ENCODE data around the gene DIPK1C. TPM values are rescaled to one million over a fixed set of nuclear protein-coding genes. Genes with fewer than 3 reads are reported as not detected.

DIPK1C gene
- total and polyA plus RNA-seq, 4 donors: 0.36 TPM; not detected in 3

GRCh38 chr18:74498712-74499627 is 41.9 kb upstream of the DIPK1C start:
- 87 to 90% methylated on average over 14 of the region's 14 CpGs for WGBS, 2 donors
- peak in 1 of 2 donors; percentile 81 for DNase-seq
- ATAC-seq (ENCODE audit: low FRiP score): no peak
- no peaks in the 10 kb centered on the region for H3K27me3 ChIP-seq (ENCODE audit: control insufficient read depth in 1 of 2, insufficient read depth in 2 of 2, low read length in 1 of 2)
- H3K4me3 ChIP-seq (ENCODE audit: low read length in 2 of 2): no peak overlapping the region
- H3K4me1 ChIP-seq (ENCODE audit: control insufficient read depth in 1 of 2, insufficient read depth in 2 of 2, low read length in 2 of 2): no peaks in the 10 kb centered on the region
- intact Hi-C loops (cut with DNase I): loop anchor here (5.0 to 10.0 kb wide), 6 partner anchors 48 to 354 kb away; partner anchors contain the start of genes FBXO15 (in 2 of the 2), TIMM21 (in 2 of the 2), CYB5A (in 1 of the 2) and ZNF407 (in 1 of the 2)
- no peak overlapping the region for H3K27ac ChIP-seq (ENCODE audit: low read depth in 1 of 2, low read length in 2 of 2)
- peaks cover 0 to 2% of the 10 kb centered on the region in 2 donors for H3K36me3 ChIP-seq (ENCODE audit: control insufficient read depth in 1 of 2, insufficient read depth in 2 of 2, low read length in 1 of 2)
- H3K9me3 ChIP-seq (ENCODE audit: control insufficient read depth, low read length): no peaks in the 10 kb centered on the region

- Histone ChIP-seq H3K36me3 (ENCODE audit: control insufficient read depth in 1 of 2, insufficient read depth in 2 of 2, low read length in 1 of 2) (peaks cover 0 to 2% of the 10 kb centered on the region in 2 donors), H3K9me3 (ENCODE audit: control insufficient read depth, low read length) (no peaks in the 10 kb centered on the region), H3K27me3 (ENCODE audit: control insufficient read depth in 1 of 2, insufficient read depth in 2 of 2, low read length in 1 of 2) (no peaks in the 10 kb centered on the region), H3K27ac (ENCODE audit: low read depth in 1 of 2, low read length in 2 of 2) (no peak overlapping the region), H3K4me1 (ENCODE audit: control insufficient read depth in 1 of 2, insufficient read depth in 2 of 2, low read length in 2 of 2) (no peaks in the 10 kb centered on the region), H3K4me3 (ENCODE audit: low read length in 2 of 2) (no peak overlapping the region)
- DNase-seq (no peak), ATAC-seq (ENCODE audit: low FRiP score) (no peak)
- WGBS, 2 donors: 91 to 92% methylated on average over 3 of the region's 3 CpGs
- intact Hi-C loops (cut with DNase I): loop anchor here (2.0 to 10.0 kb wide), 7 partner anchors 50 to 353 kb away; partner anchors contain the start of genes FBXO15 (in 2 of the 2), TIMM21 (in 2 of the 2), CYB5A (in 1 of the 2) and ZNF407 (in 1 of the 2)
Measured at GRCh38 chr18:74497778-74498177, 40.7 kb upstream of the DIPK1C start.

GRCh38 chr18:74497324-74497676 is 40.2 kb upstream of the DIPK1C start:
- Histone ChIP-seq H3K4me3 (ENCODE audit: low read length in 2 of 2) (no peak overlapping the region), H3K36me3 (ENCODE audit: control insufficient read depth in 1 of 2, insufficient read depth in 2 of 2, low read length in 1 of 2) (peaks cover 0 to 2% of the 10 kb centered on the region in 2 donors), H3K4me1 (ENCODE audit: control insufficient read depth in 1 of 2, insufficient read depth in 2 of 2, low read length in 2 of 2) (no peaks in the 10 kb centered on the region), H3K9me3 (ENCODE audit: control insufficient read depth, low read length) (no peaks in the 10 kb centered on the region), H3K27ac (ENCODE audit: low read depth in 1 of 2, low read length in 2 of 2) (no peak overlapping the region), H3K27me3 (ENCODE audit: control insufficient read depth in 1 of 2, insufficient read depth in 2 of 2, low read length in 1 of 2) (no peaks in the 10 kb centered on the region)
- ATAC-seq (ENCODE audit: low FRiP score) (no peak), DNase-seq (no peak)
- WGBS, 2 donors: 94 to 97% methylated on average over 8 of the region's 8 CpGs
- intact Hi-C loops (cut with DNase I): loop anchor here (2.0 to 10.0 kb wide), 7 partner anchors 50 to 352 kb away; partner anchors contain the start of genes FBXO15 (in 2 of the 2), TIMM21 (in 2 of the 2), CYB5A (in 1 of the 2) and ZNF407 (in 1 of the 2)

- Histone ChIP-seq H3K36me3 (ENCODE audit: control insufficient read depth in 1 of 2, insufficient read depth in 2 of 2, low read length in 1 of 2) (peaks cover 0 to 2% of the 10 kb centered on the region in 2 donors), H3K9me3 (ENCODE audit: control insufficient read depth, low read length) (no peaks in the 10 kb centered on the region), H3K27ac (ENCODE audit: low read depth in 1 of 2, low read length in 2 of 2) (peak overlapping the region in 1 of 2 donors; percentile 32), H3K4me1 (ENCODE audit: control insufficient read depth in 1 of 2, insufficient read depth in 2 of 2, low read length in 2 of 2) (no peaks in the 10 kb centered on the region), H3K4me3 (ENCODE audit: low read length in 2 of 2) (peak overlapping the region; percentile 47 to 57), H3K27me3 (ENCODE audit: control insufficient read depth in 1 of 2, insufficient read depth in 2 of 2, low read length in 1 of 2) (no peaks in the 10 kb centered on the region)
- intact Hi-C loops (cut with DNase I): loop anchor here (1.0 to 10.0 kb wide), 8 partner anchors 51 to 352 kb away; partner anchors contain the start of genes FBXO15 (in 2 of the 2), TIMM21 (in 2 of the 2), CYB5A (in 1 of the 2) and ZNF407 (in 1 of the 2)
- DNase-seq (peak; percentile 73 to 88), ATAC-seq (ENCODE audit: low FRiP score) (peak; percentile 66)
- WGBS, 2 donors: 3 to 4% methylated on average over 46 to 48 of the region's 48 CpGs
Measured at GRCh38 chr18:74496508-74497323, 39.6 kb upstream of the DIPK1C start.

- Histone ChIP-seq H3K4me1 (ENCODE audit: control insufficient read depth in 1 of 2, insufficient read depth in 2 of 2, low read length in 2 of 2) (no peaks in the 10 kb centered on the region), H3K9me3 (ENCODE audit: control insufficient read depth, low read length) (no peaks in the 10 kb centered on the region), H3K27ac (ENCODE audit: low read depth in 1 of 2, low read length in 2 of 2) (peak within 1 kb of the TSS in 1 of 2 donors; percentile 32), H3K36me3 (ENCODE audit: control insufficient read depth in 1 of 2, insufficient read depth in 2 of 2, low read length in 1 of 2) (no peaks in the 10 kb centered on the region), H3K27me3 (ENCODE audit: control insufficient read depth in 1 of 2, insufficient read depth in 2 of 2, low read length in 1 of 2) (no peaks in the 10 kb centered on the region), H3K4me3 (ENCODE audit: low read length in 2 of 2) (peak within 1 kb of the TSS; percentile 47 to 57)
- WGBS, 2 donors: 0% methylated on average over 51 to 71 of the region's 71 CpGs
- peak; percentile 100 for DNase-seq
- intact Hi-C loops (cut with DNase I): loop anchor here (1.0 to 10.0 kb wide), 8 partner anchors 51 to 351 kb away; partner anchors contain the start of genes FBXO15 (in 2 of the 2), TIMM21 (in 2 of the 2), CYB5A (in 1 of the 2) and ZNF407 (in 1 of the 2)
- peak; percentile 99 for ATAC-seq (ENCODE audit: low FRiP score)
Measured at GRCh38 chr18:74495581-74496507, 38.7 kb upstream of the DIPK1C start, which contains the start of gene CNDP2. Gene CNDP2 (plus strand): TSS chr18:74496363. CDS start chr18:74499974, 3,611 bp downstream.

- Histone ChIP-seq H3K4me1 (ENCODE audit: control insufficient read depth in 1 of 2, insufficient read depth in 2 of 2, low read length in 2 of 2) (no peaks in the 10 kb centered on the region), H3K9me3 (ENCODE audit: control insufficient read depth, low read length) (no peaks in the 10 kb centered on the region), H3K27me3 (ENCODE audit: control insufficient read depth in 1 of 2, insufficient read depth in 2 of 2, low read length in 1 of 2) (no peaks in the 10 kb centered on the region), H3K27ac (ENCODE audit: low read depth in 1 of 2, low read length in 2 of 2) (no peak overlapping the region), H3K36me3 (ENCODE audit: control insufficient read depth in 1 of 2, insufficient read depth in 2 of 2, low read length in 1 of 2) (no peaks in the 10 kb centered on the region), H3K4me3 (ENCODE audit: low read length in 2 of 2) (no peak overlapping the region)
- no peak for ATAC-seq (ENCODE audit: low FRiP score)
- WGBS, 2 donors: 72 to 73% methylated on average over 1 of the region's 1 CpG
- intact Hi-C loops (cut with DNase I): loop anchor here in 1 of 2 donors (5.0 to 10.0 kb wide), 3 partner anchors 142 to 350 kb away; partner anchors contain the start of genes FBXO15 and TIMM21
- no peak for DNase-seq
Measured at GRCh38 chr18:74494514-74494913, 37.4 kb upstream of the DIPK1C start.

GRCh38 chr18:74493689-74494088 is 36.6 kb upstream of the DIPK1C start:
- 44 to 54% methylated on average over 1 of the region's 1 CpG for WGBS, 2 donors
- no peaks in the 10 kb centered on the region for H3K4me1 ChIP-seq (ENCODE audit: control insufficient read depth in 1 of 2, insufficient read depth in 2 of 2, low read length in 2 of 2)
- intact Hi-C loops (cut with DNase I): loop anchor here in 1 of 2 donors (5.0 to 10.0 kb wide), 3 partner anchors 141 to 349 kb away; partner anchors contain the start of genes FBXO15 and TIMM21
- H3K27ac ChIP-seq (ENCODE audit: low read depth in 1 of 2, low read length in 2 of 2): no peak overlapping the region
- H3K36me3 ChIP-seq (ENCODE audit: control insufficient read depth in 1 of 2, insufficient read depth in 2 of 2, low read length in 1 of 2): no peaks in the 10 kb centered on the region
- DNase-seq: no peak
- H3K9me3 ChIP-seq (ENCODE audit: control insufficient read depth, low read length): no peaks in the 10 kb centered on the region
- no peak for ATAC-seq (ENCODE audit: low FRiP score)
- H3K27me3 ChIP-seq (ENCODE audit: control insufficient read depth in 1 of 2, insufficient read depth in 2 of 2, low read length in 1 of 2): no peaks in the 10 kb centered on the region
- no peak overlapping the region for H3K4me3 ChIP-seq (ENCODE audit: low read length in 2 of 2)

Data from aorta (tissue), 5 donors.